Smooth muscle cell (in vitro differentiated cells): ENCODE data around the gene HOXB2. TPM values are rescaled to one million over a fixed set of nuclear protein-coding genes. Genes with fewer than 3 reads are reported as not detected.

Experiments
- DNase-seq: peaks from one replicate; lab custom pipeline; 2025; ENCODE audit not compliant: unreplicated experiment; lab: John Stamatoyannopoulos, UW
- H2AFZ ChIP-seq: fragments of 200-600 bp; sonication (generic); 2 replicates; pipeline ENCODE4 v1.6.0; 2016; ENCODE audit warnings: antibody characterized with exemption, low read depth, mild to moderate bottlenecking
- H3F3A ChIP-seq: fragments of 200-600 bp; sonication (generic); 2 replicates; pipeline ENCODE4 v1.6.0; 2017; ENCODE audit warnings: antibody characterized with exemption, low read depth
- H3K27ac ChIP-seq: fragments of 200-600 bp; sonication (generic); 2 replicates; pipeline ENCODE4 v1.5.1; 2016; ENCODE audit warnings: low read depth, mild to moderate bottlenecking
- H3K27me3 ChIP-seq: fragments of 200-600 bp; sonication (generic); 2 replicates; pipeline ENCODE4 v1.6.1; 2016; ENCODE audit warnings: low read depth, mild to moderate bottlenecking
- H3K36me3 ChIP-seq: fragments of 200-600 bp; sonication (generic); 2 replicates; pipeline ENCODE4 v1.5.1; 2016; ENCODE audit warnings: low read depth
- H3K4me1 ChIP-seq: fragments of 200-600 bp; sonication (generic); 2 replicates; pipeline ENCODE4 v1.5.1; 2016; ENCODE audit warnings: low read depth
- H3K4me2 ChIP-seq: fragments of 200-600 bp; sonication (generic); 2 replicates; pipeline ENCODE4 v1.6.0; 2016; ENCODE audit warnings: mild to moderate bottlenecking
- H3K4me3 ChIP-seq: fragments of 200-600 bp; sonication (generic); 2 replicates; pipeline ENCODE4 v1.5.1; 2016; ENCODE audit warnings: mild to moderate bottlenecking
- H3K79me2 ChIP-seq: fragments of 200-600 bp; sonication (generic); 2 replicates; pipeline ENCODE4 v1.6.0; 2016; ENCODE audit warnings: low read depth, mild to moderate bottlenecking
- H3K9ac ChIP-seq: fragments of 200-600 bp; sonication (generic); 2 replicates; pipeline ENCODE4 v1.6.0; 2016; ENCODE audit warnings: low read depth
- H3K9me3 ChIP-seq: fragments of 200-600 bp; sonication (generic); replicated peaks from 2 replicates; pipeline ENCODE4 v1.5.1; 2016; ENCODE audit warnings: low read depth
- H4K20me1 ChIP-seq: fragments of 200-600 bp; sonication (generic); 2 replicates; pipeline ENCODE4 v1.6.0; 2016; ENCODE audit warnings: low read depth
- CTCF ChIP-seq: fragments of 200-600 bp; sonication (generic); IDR thresholded peaks from 2 replicates; pipeline ENCODE4 v1.5.1; 2017; ENCODE audit warnings: borderline replicate concordance, mild to moderate bottlenecking, antibody characterized with exemption; ENCODE audit not compliant: insufficient read depth, poor library complexity, severe bottlenecking
- WGBS: methylation state at CpG from one replicate; pipeline ENCODE4 v1.1.7; 2016; ENCODE audit warnings: low lambda C conversion rate; 5-methylcytosine and 5-hydroxymethylcytosine counted together
- polyA plus RNA-seq: library from polyadenylated mRNA; unstranded; fragments of >200 nt; fragmentation: Nextera tagmentation; extraction: Ambion mirVana; gene quantifications from 2 replicates; pipeline ENCODE4 v1.2.1, GENCODE V29; 2016
- total RNA-seq: library from RNA; depleted of rRNA; stranded (reverse); fragments of >200 nt; gene quantifications from 2 replicates; pipeline ENCODE4 v1.2.3, GENCODE V29; 2014

Gene HOXB2
- total and polyA plus RNA-seq, 2 experiments from 2014 or later, result 26.5 to 40.4 TPM

GRCh38 chr17:48561884-48562810, 17.2 kb upstream of the HOXB2 start:
- H3K4me2 ChIP-seq, result no peak overlapping the region
- no peak overlapping the region for H3K27ac ChIP-seq
- TF ChIP-seq CTCF, result peak; percentile 34
- H2AFZ ChIP-seq, result no peak overlapping the region
- no peak for DNase-seq
- WGBS, result 74% methylated on average over 15 of the region's 15 CpGs
- no peak overlapping the region for H3K9ac ChIP-seq
- H3K79me2 ChIP-seq, result peaks cover 19% of the 10 kb centered on the region
- H3K9me3 ChIP-seq, result no peaks in the 10 kb centered on the region
- H4K20me1 ChIP-seq, result peaks cover 100% of the 10 kb centered on the region
- H3F3A ChIP-seq, result no peaks in the 10 kb centered on the region
- no peaks in the 10 kb centered on the region for H3K36me3 ChIP-seq
- no peak overlapping the region for H3K4me3 ChIP-seq
- H3K4me1 ChIP-seq, result peaks cover 6% of the 10 kb centered on the region
- peaks cover 83% of the 10 kb centered on the region for H3K27me3 ChIP-seq

GRCh38 chr17:48559840-48560817, 15.2 kb upstream of the HOXB2 start:
- Histone ChIP-seq H3K27ac (no peak overlapping the region), H3K79me2 (peaks cover 18% of the 10 kb centered on the region), H3F3A (no peaks in the 10 kb centered on the region), H3K36me3 (no peaks in the 10 kb centered on the region), H3K4me1 (peaks cover 6% of the 10 kb centered on the region), H3K9me3 (no peaks in the 10 kb centered on the region), H4K20me1 (peaks cover 99% of the 10 kb centered on the region), H3K4me3 (no peak overlapping the region), H3K4me2 (no peak overlapping the region), H3K9ac (no peak overlapping the region), H2AFZ (no peak overlapping the region), H3K27me3 (peaks cover 72% of the 10 kb centered on the region)
- 68% methylated on average over 14 of the region's 14 CpGs for WGBS
- TF ChIP-seq CTCF, result no peak
- DNase-seq, result no peak

- peaks cover 99% of the 10 kb centered on the region for H4K20me1 ChIP-seq
- no peak overlapping the region for H3K4me2 ChIP-seq
- DNase-seq, result no peak
- H3K9ac ChIP-seq, result no peak overlapping the region
- H3K79me2 ChIP-seq, result peaks cover 17% of the 10 kb centered on the region
- H3K27ac ChIP-seq, result no peak overlapping the region
- no peak overlapping the region for H3K4me3 ChIP-seq
- H3K27me3 ChIP-seq, result peaks cover 72% of the 10 kb centered on the region
- H3K4me1 ChIP-seq, result peaks cover under 1% of the 10 kb centered on the region
- H3K9me3 ChIP-seq, result no peaks in the 10 kb centered on the region
- no peaks in the 10 kb centered on the region for H3K36me3 ChIP-seq
- H2AFZ ChIP-seq, result no peak overlapping the region
- 63% methylated on average over 16 of the region's 16 CpGs for WGBS
- no peak for TF ChIP-seq CTCF
- H3F3A ChIP-seq, result no peaks in the 10 kb centered on the region
Measured at GRCh38 chr17:48559122-48559839, 14.4 kb upstream of the HOXB2 start.
